Loucy (cell line): ENCODE data around the gene MYL11.

Source experiments
- H2AFZ ChIP-seq: fragments of 200-600 bp; sonication (generic); 2 replicates; pipeline ENCODE4 v1.6.0; 2016; ENCODE audit warnings: antibody characterized with exemption, mild to moderate bottlenecking, low read length, moderate library complexity
- H3F3A ChIP-seq: fragments of 200-600 bp; 2 replicates; pipeline ENCODE4 v1.6.0; 2016; ENCODE audit warnings: antibody characterized with exemption, low read depth, mild to moderate bottlenecking
- H3K27me3 ChIP-seq: fragments of 200-600 bp; sonication (generic); 2 replicates; pipeline ENCODE4 v1.6.1; 2014; ENCODE audit warnings: low read length, mild to moderate bottlenecking; ENCODE audit not compliant: insufficient read depth, poor library complexity, severe bottlenecking
- H3K36me3 ChIP-seq: fragments of 200-600 bp; sonication (generic); 2 replicates; pipeline ENCODE4 v1.6.1; 2016; ENCODE audit warnings: low read length; ENCODE audit not compliant: insufficient read depth
- H3K4me1 ChIP-seq: fragments of 200-600 bp; sonication (generic); 2 replicates; pipeline ENCODE4 v1.5.1; 2014; ENCODE audit warnings: low read length, mild to moderate bottlenecking; ENCODE audit not compliant: insufficient read depth, poor library complexity, severe bottlenecking
- H3K4me2 ChIP-seq: fragments of 200-600 bp; sonication (generic); 2 replicates; pipeline ENCODE4 v1.6.0; 2014; ENCODE audit warnings: antibody characterized with exemption, low read length, low read depth, mild to moderate bottlenecking; ENCODE audit not compliant: poor library complexity, severe bottlenecking
- H3K4me3 ChIP-seq: fragments of 200-600 bp; sonication (generic); 2 replicates; pipeline ENCODE4 v1.5.1; 2014; ENCODE audit warnings: low read length, mild to moderate bottlenecking, mixed read lengths; ENCODE audit not compliant: poor library complexity, severe bottlenecking
- H3K79me2 ChIP-seq: fragments of 200-600 bp; sonication (generic); 2 replicates; pipeline ENCODE4 v1.6.1; 2014; ENCODE audit warnings: low read length; ENCODE audit not compliant: insufficient read depth
- H3K9ac ChIP-seq: fragments of 200-600 bp; sonication (generic); 2 replicates; pipeline ENCODE4 v1.6.0; 2014; ENCODE audit warnings: mild to moderate bottlenecking, low read depth, low read length, moderate library complexity; ENCODE audit not compliant: poor library complexity, severe bottlenecking
- H3K9me2 ChIP-seq: fragments of 200-600 bp; sonication (generic); replicated peaks from 2 replicates; pipeline ENCODE4 v1.6.1; 2016; ENCODE audit warnings: low read depth, low read length, mixed read lengths
- H3K9me3 ChIP-seq: fragments of 200-600 bp; sonication (generic); 2 replicates; pipeline ENCODE4 v1.6.1; 2014; ENCODE audit warnings: mild to moderate bottlenecking, antibody characterized with exemption, low read length, low read depth; ENCODE audit not compliant: insufficient read depth
- H4K20me1 ChIP-seq: fragments of 200-600 bp; sonication (generic); 2 replicates; pipeline ENCODE4 v1.6.0; 2014; ENCODE audit warnings: antibody characterized with exemption, low read length, mild to moderate bottlenecking; ENCODE audit not compliant: insufficient read depth, poor library complexity, severe bottlenecking
- CTCF ChIP-seq: fragments of 200-600 bp; sonication (generic); conservative IDR thresholded peaks from 2 replicates; pipeline ENCODE4 v1.5.1; 2014; ENCODE audit warnings: mild to moderate bottlenecking, antibody characterized with exemption, low read length
- EZH2phosphoT487 ChIP-seq: fragments of 200-600 bp; IDR thresholded peaks from 2 replicates; pipeline ENCODE4 v1.6.1; 2018; ENCODE audit warnings: antibody characterized with exemption, mild to moderate bottlenecking, moderate library complexity, borderline replicate concordance

The MYL11 gene

GRCh38 chr16:30397056-30397455 lies 22.5 kb downstream of the MYL11 start:
- H3K9me2 ChIP-seq = no peaks in the 10 kb centered on the region
- peaks cover 17% of the 10 kb centered on the region for H4K20me1 ChIP-seq
- TF ChIP-seq CTCF (no peak), EZH2phosphoT487 (no peak)
- peaks cover 8% of the 10 kb centered on the region; the same call in 1 of the 2 replicates for H3K36me3 ChIP-seq
- peak overlapping the region; percentile 99 for H3K4me3 ChIP-seq
- peaks cover 26% of the 10 kb centered on the region for H3F3A ChIP-seq
- H3K4me2 ChIP-seq = peak overlapping the region; percentile 100
- H3K27me3 ChIP-seq = no peaks in the 10 kb centered on the region
- H3K9me3 ChIP-seq = no peaks in the 10 kb centered on the region
- no peak overlapping the region for H2AFZ ChIP-seq
- peaks cover 55% of the 10 kb centered on the region for H3K4me1 ChIP-seq
- H3K79me2 ChIP-seq = peaks cover 45% of the 10 kb centered on the region
- H3K9ac ChIP-seq = peak overlapping the region; percentile 85

GRCh38 chr16:30397776-30398660 lies 23.4 kb downstream of the MYL11 start:
- Histone ChIP-seq H3K9me3 (no peaks in the 10 kb centered on the region), H3F3A (peaks cover 29% of the 10 kb centered on the region), H2AFZ (no peak overlapping the region), H3K36me3 (peaks cover 8% of the 10 kb centered on the region; the same call in 1 of the 2 replicates), H3K9me2 (no peaks in the 10 kb centered on the region), H3K4me3 (no peak overlapping the region), H3K9ac (peak overlapping the region; percentile 82), H3K4me2 (peak overlapping the region; percentile 100), H4K20me1 (peaks cover 17% of the 10 kb centered on the region), H3K27me3 (no peaks in the 10 kb centered on the region), H3K79me2 (peaks cover 45% of the 10 kb centered on the region), H3K4me1 (peaks cover 55% of the 10 kb centered on the region)
- TF ChIP-seq EZH2phosphoT487 = no peak

- Histone ChIP-seq H3K27me3 (no peaks in the 10 kb centered on the region), H3K9me3 (no peaks in the 10 kb centered on the region), H3K9ac (peak overlapping the region; percentile 82), H3K79me2 (peaks cover 45% of the 10 kb centered on the region), H2AFZ (no peak overlapping the region), H3K4me2 (peak overlapping the region; percentile 99), H3F3A (peaks cover 29% of the 10 kb centered on the region), H3K36me3 (peaks cover 8% of the 10 kb centered on the region; the same call in 1 of the 2 replicates), H3K9me2 (no peaks in the 10 kb centered on the region), H4K20me1 (peaks cover 17% of the 10 kb centered on the region), H3K4me3 (peak overlapping the region; percentile 74), H3K4me1 (peaks cover 55% of the 10 kb centered on the region)
- TF ChIP-seq EZH2phosphoT487 (no peak), CTCF (no peak)
Observed at GRCh38 chr16:30398661-30399434, 24.2 kb downstream of the MYL11 start.
